Mesenchymal stem cell (in vitro differentiated cells and primary cell): Measurements from ENCODE around the gene COX18. TPM values are rescaled to one million over a fixed set of nuclear protein-coding genes. Genes with fewer than 3 reads are reported as not detected.

Experiments used
- DNase-seq: peaks from one replicate; pipeline ENCODE4 v3.0.0-alpha.2; 2013
- H2AFZ ChIP-seq: one replicate; pipeline ENCODE4 v1.6.1; 2013; ENCODE audit warnings: low read depth, mild to moderate bottlenecking, control low read depth, inconsistent platforms, low read length, moderate library complexity
- H2AK5ac ChIP-seq: 2 replicates; pipeline ENCODE4 v1.6.1; 2013; ENCODE audit warnings: low read length, moderate library complexity, mild to moderate bottlenecking, inconsistent platforms; ENCODE audit not compliant: severe bottlenecking
- H2BK120ac ChIP-seq: one replicate; pipeline ENCODE4 v1.6.1; 2013; ENCODE audit warnings: low read depth, mild to moderate bottlenecking, inconsistent platforms, low read length, moderate library complexity
- H2BK12ac ChIP-seq, 2 experiments: one replicate each; pipeline ENCODE4 v1.6.1; 2013; ENCODE audit warnings: inconsistent platforms in 2 of 2, low read length in 2 of 2, mild to moderate bottlenecking in 2 of 2, moderate library complexity in 2 of 2, control low read depth in 1 of 2
- H2BK15ac ChIP-seq: one replicate; pipeline ENCODE4 v1.6.1; 2013; ENCODE audit warnings: mild to moderate bottlenecking, low read depth, inconsistent platforms; ENCODE audit not compliant: poor library complexity, severe bottlenecking
- H2BK5ac ChIP-seq: 2 replicates; pipeline ENCODE4 v1.6.1; 2013; ENCODE audit warnings: low read depth, mild to moderate bottlenecking, low read length, control low read depth, inconsistent platforms; ENCODE audit not compliant: poor library complexity, severe bottlenecking
- H3K14ac ChIP-seq, 2 experiments: one replicate each; pipeline ENCODE4 v1.6.1; 2013; ENCODE audit warnings: inconsistent platforms in 2 of 2, low read length in 2 of 2, control low read depth in 1 of 2, mild to moderate bottlenecking in 1 of 2, moderate library complexity in 1 of 2
- H3K18ac ChIP-seq, 2 experiments: one replicate each; pipeline ENCODE4 v1.6.1; 2013; ENCODE audit warnings: inconsistent platforms in 2 of 2, low read length in 2 of 2, control low read depth in 1 of 2, low read depth in 1 of 2, mild to moderate bottlenecking in 1 of 2
- H3K23ac ChIP-seq, 2 experiments: one replicate each; pipeline ENCODE4 v1.6.1; 2013; ENCODE audit warnings: inconsistent platforms in 2 of 2, low read length in 2 of 2, mild to moderate bottlenecking in 2 of 2, moderate library complexity in 2 of 2, control low read depth in 1 of 2
- H3K27ac ChIP-seq: 2 replicates; pipeline ENCODE4 v1.5.1; 2013; ENCODE audit warnings: mild to moderate bottlenecking, moderate library complexity, low read length, control low read depth, inconsistent platforms; ENCODE audit not compliant: poor library complexity, severe bottlenecking
- H3K27me3 ChIP-seq, 2 experiments: 2 replicates each; pipeline versions ENCODE4 v1.6.1 to v1.7.0; 2013; ENCODE audit warnings: low read length in 2 of 2, mild to moderate bottlenecking in 2 of 2, moderate library complexity in 2 of 2, control low read depth in 1 of 2, inconsistent platforms in 1 of 2; ENCODE audit not compliant: control insufficient read depth in 1 of 2, insufficient read depth in 1 of 2
- H3K36me3 ChIP-seq, 2 experiments: 2 replicates each; pipeline versions ENCODE4 v1.6.1 to v1.7.0; 2013; ENCODE audit warnings: low read length in 2 of 2, control low read depth in 1 of 2, inconsistent platforms in 1 of 2, low read depth in 1 of 2, mild to moderate bottlenecking in 1 of 2; ENCODE audit not compliant: insufficient read depth in 2 of 2, control insufficient read depth in 1 of 2
- H3K4ac ChIP-seq, 2 experiments: one replicate each; pipeline ENCODE4 v1.6.1; 2013; ENCODE audit warnings: inconsistent platforms in 2 of 2, low read length in 2 of 2, mild to moderate bottlenecking in 2 of 2, moderate library complexity in 2 of 2, control low read depth in 1 of 2, low read depth in 1 of 2
- H3K4me1 ChIP-seq: 2 replicates; pipeline ENCODE4 v1.6.1; 2013; ENCODE audit warnings: low read depth, low read length, control low read depth; ENCODE audit not compliant: control insufficient read depth, insufficient read depth
- H3K4me2 ChIP-seq: 2 replicates; pipeline ENCODE4 v1.6.1; 2013; ENCODE audit warnings: low read length, mild to moderate bottlenecking, inconsistent platforms; ENCODE audit not compliant: poor library complexity, severe bottlenecking
- H3K4me3 ChIP-seq, 2 experiments: 2 replicates each; pipeline versions ENCODE4 v1.5.1 to v1.7.0; 2013; ENCODE audit warnings: low read length in 2 of 2, mild to moderate bottlenecking in 2 of 2, control low read depth in 1 of 2, low read depth in 1 of 2; ENCODE audit not compliant: insufficient read depth in 1 of 2
- H3K79me1 ChIP-seq: replicated peaks from 2 replicates; pipeline ENCODE4 v1.6.1; 2013; ENCODE audit warnings: mild to moderate bottlenecking, control low read depth, low read length, inconsistent platforms; ENCODE audit not compliant: poor library complexity, severe bottlenecking
- H3K9ac ChIP-seq: 2 replicates; pipeline ENCODE4 v1.7.0; 2013; ENCODE audit warnings: mild to moderate bottlenecking, low read length, moderate library complexity
- H3K9me3 ChIP-seq: 2 replicates; pipeline ENCODE4 v1.7.0; 2013; ENCODE audit warnings: mild to moderate bottlenecking, low read length; ENCODE audit not compliant: control insufficient read depth
- H4K8ac ChIP-seq: one replicate; pipeline ENCODE4 v1.6.1; 2013; ENCODE audit warnings: inconsistent platforms, mild to moderate bottlenecking, low read length, moderate library complexity
- H4K91ac ChIP-seq: one replicate; pipeline ENCODE4 v1.6.1; 2013; ENCODE audit warnings: mild to moderate bottlenecking, low read length, inconsistent platforms
- WGBS: methylation state at CpG from one replicate; pipeline ENCODE4 v1.1.7; 2013; ENCODE audit warnings: mixed read lengths; 5-methylcytosine and 5-hydroxymethylcytosine counted together
- polyA plus RNA-seq, 2 experiments: library from polyadenylated mRNA; stranded (reverse); fragments of 200-250 nt; gene quantifications; one replicate each; pipeline ENCODE4 v1.2.3, GENCODE V29; 2013

COX18 gene
- polyA plus RNA-seq (2013, experiment 1 of 2): 9.6 TPM
- 9.2 TPM for polyA plus RNA-seq (2013, experiment 2 of 2)

- Histone ChIP-seq H3K36me3 (peaks cover 0 to 51% of the 10 kb centered on the region in 2 experiments), H3K4me1 (peaks cover 3% of the 10 kb centered on the region), H2BK15ac (no peak within 1 kb of the TSS), H3K9me3 (no peaks in the 10 kb centered on the region), H3K4me3 (peak within 1 kb of the TSS; percentile 82 to 97), H3K27ac (peak within 1 kb of the TSS; percentile 71), H3K14ac (peak within 1 kb of the TSS in 1 of 2 experiments; percentile 91), H2BK5ac (no peak within 1 kb of the TSS), H2BK12ac (peak within 1 kb of the TSS in 1 of 2 experiments; percentile 65), H3K9ac (peak within 1 kb of the TSS; percentile 96), H3K18ac (peak within 1 kb of the TSS; percentile 79 to 95), H2AK5ac (no peak within 1 kb of the TSS), H3K79me1 (peaks cover 16% of the 10 kb centered on the region), H3K4me2 (peak within 1 kb of the TSS; percentile 49), H3K27me3 (no peaks in the 10 kb centered on the region), H4K91ac (peak within 1 kb of the TSS; percentile 85), H2BK120ac (no peak within 1 kb of the TSS), H3K23ac (peak within 1 kb of the TSS in 1 of 2 experiments; percentile 92), H3K4ac (peak within 1 kb of the TSS; percentile 68 to 94), H4K8ac (peak within 1 kb of the TSS; percentile 78), H2AFZ (peak within 1 kb of the TSS; percentile 84)
- peak; percentile 99 for DNase-seq
- under 1% methylated on average over 53 of the region's 62 CpGs for WGBS
Observed at GRCh38 chr4:73069338-73070073, at the start of gene COX18. Gene COX18 (minus strand): TSS chr4:73069716. CDS start chr4:73069649, 67 bp downstream.

- Histone ChIP-seq H3K27ac (no peak overlapping the region), H2BK12ac (no peak overlapping the region), H3K9ac (no peak overlapping the region), H3K4me1 (no peaks in the 10 kb centered on the region), H3K23ac (no peak overlapping the region), H3K18ac (no peak overlapping the region), H3K4me3 (no peak overlapping the region), H3K4me2 (no peak overlapping the region), H3K14ac (no peak overlapping the region), H4K8ac (no peak overlapping the region), H3K79me1 (peaks cover 12% of the 10 kb centered on the region), H2AFZ (no peak overlapping the region), H2BK15ac (no peak overlapping the region), H2BK120ac (no peak overlapping the region), H3K27me3 (no peaks in the 10 kb centered on the region), H3K36me3 (peaks cover 11 to 92% of the 10 kb centered on the region in 2 experiments), H4K91ac (no peak overlapping the region), H2BK5ac (no peak overlapping the region), H3K4ac (no peak overlapping the region), H2AK5ac (no peak overlapping the region), H3K9me3 (no peaks in the 10 kb centered on the region)
- DNase-seq: no peak
- 95% methylated on average over 4 of the region's 4 CpGs for WGBS
Observed at GRCh38 chr4:73109493-73109892, 40.0 kb upstream of the COX18 start.

- no peak overlapping the region for H3K4me3 ChIP-seq
- no peak overlapping the region for H3K9ac ChIP-seq
- no peak overlapping the region for H3K14ac ChIP-seq
- H2BK12ac ChIP-seq: no peak overlapping the region
- WGBS: 93% methylated on average over 5 of the region's 5 CpGs
- H4K91ac ChIP-seq: no peak overlapping the region
- H2BK15ac ChIP-seq: no peak overlapping the region
- no peak overlapping the region for H3K18ac ChIP-seq
- H3K27ac ChIP-seq: no peak overlapping the region
- no peak overlapping the region for H2BK5ac ChIP-seq
- no peak overlapping the region for H3K4ac ChIP-seq
- no peak for DNase-seq
- H3K36me3 ChIP-seq: peaks cover 22 to 95% of the 10 kb centered on the region in 2 experiments
- H2AFZ ChIP-seq: no peak overlapping the region
- no peak overlapping the region for H4K8ac ChIP-seq
- no peak overlapping the region for H2BK120ac ChIP-seq
- no peak overlapping the region for H3K4me2 ChIP-seq
- H3K9me3 ChIP-seq: no peaks in the 10 kb centered on the region
- H3K27me3 ChIP-seq: no peaks in the 10 kb centered on the region
- H3K79me1 ChIP-seq: peaks cover 23% of the 10 kb centered on the region
- no peaks in the 10 kb centered on the region for H3K4me1 ChIP-seq
- H3K23ac ChIP-seq: no peak overlapping the region
- H2AK5ac ChIP-seq: no peak overlapping the region
Observed at GRCh38 chr4:73104695-73105094, 35.2 kb upstream of the COX18 start.

GRCh38 chr4:73103799-73104503, 34.4 kb upstream of the COX18 start:
- no peak overlapping the region for H4K91ac ChIP-seq
- no peak overlapping the region for H3K23ac ChIP-seq
- DNase-seq: peak; percentile 41
- H3K79me1 ChIP-seq: peaks cover 27% of the 10 kb centered on the region
- H2AFZ ChIP-seq: no peak overlapping the region
- no peak overlapping the region for H3K14ac ChIP-seq
- H3K4me1 ChIP-seq: no peaks in the 10 kb centered on the region
- H2BK15ac ChIP-seq: no peak overlapping the region
- no peak overlapping the region for H3K4me3 ChIP-seq
- WGBS: 83% methylated on average over 6 of the region's 8 CpGs
- H2AK5ac ChIP-seq: no peak overlapping the region
- H3K9ac ChIP-seq: no peak overlapping the region
- no peak overlapping the region for H4K8ac ChIP-seq
- no peak overlapping the region for H2BK5ac ChIP-seq
- no peak overlapping the region for H3K27ac ChIP-seq
- no peaks in the 10 kb centered on the region for H3K27me3 ChIP-seq
- no peak overlapping the region for H3K18ac ChIP-seq
- no peak overlapping the region for H2BK12ac ChIP-seq
- no peak overlapping the region for H3K4me2 ChIP-seq
- H2BK120ac ChIP-seq: no peak overlapping the region
- no peak overlapping the region for H3K4ac ChIP-seq
- H3K36me3 ChIP-seq: peaks cover 27 to 95% of the 10 kb centered on the region in 2 experiments
- H3K9me3 ChIP-seq: no peaks in the 10 kb centered on the region
